H9 (cell line): ENCODE measurements around the gene RXFP1. TPM values are rescaled to one million over a fixed set of nuclear protein-coding genes. Genes with fewer than 3 reads are reported as not detected.

Experiments used
- DNase-seq: peaks from one replicate; pipeline ENCODE4 v3.0.0-alpha.2; 2017
- H2AFZ ChIP-seq: one replicate; pipeline ENCODE4 v1.6.1; 2013; ENCODE audit warnings: mild to moderate bottlenecking, low read length, control low read depth, moderate library complexity
- H2AK5ac ChIP-seq: 2 replicates; pipeline ENCODE4 v1.6.1; 2013; ENCODE audit warnings: low read length, control low read depth, mixed read lengths; ENCODE audit not compliant: insufficient read length
- H2BK120ac ChIP-seq: one replicate; pipeline ENCODE4 v1.6.1; 2013; ENCODE audit warnings: low read depth, mild to moderate bottlenecking, low read length, control low read depth, inconsistent platforms; ENCODE audit not compliant: poor library complexity, severe bottlenecking
- H2BK12ac ChIP-seq: 2 replicates; pipeline ENCODE4 v1.6.1; 2013; ENCODE audit warnings: low read length, control low read depth, mixed read lengths, low read depth; ENCODE audit not compliant: insufficient read length
- H2BK15ac ChIP-seq: 2 replicates; pipeline ENCODE4 v1.6.1; 2013; ENCODE audit warnings: low read depth, low read length, control low read depth
- H2BK20ac ChIP-seq: one replicate; pipeline ENCODE4 v1.6.1; 2013; ENCODE audit warnings: low read depth, mild to moderate bottlenecking, low read length, control low read depth, inconsistent platforms; ENCODE audit not compliant: poor library complexity, severe bottlenecking
- H2BK5ac ChIP-seq: 2 replicates; pipeline ENCODE4 v1.6.1; 2013; ENCODE audit warnings: low read length, control low read depth, mixed read lengths; ENCODE audit not compliant: insufficient read length
- H3K14ac ChIP-seq: 2 replicates; pipeline ENCODE4 v1.6.1; 2013; ENCODE audit warnings: low read length, control low read depth; ENCODE audit not compliant: insufficient read depth
- H3K18ac ChIP-seq: 2 replicates; pipeline ENCODE4 v1.6.1; 2013; ENCODE audit warnings: low read depth, mild to moderate bottlenecking, mixed read lengths, low read length, control low read depth; ENCODE audit not compliant: insufficient read length
- H3K23ac ChIP-seq: 2 replicates; pipeline ENCODE4 v1.6.1; 2013; ENCODE audit warnings: low read length, control low read depth, mixed read lengths, low read depth; ENCODE audit not compliant: insufficient read length
- H3K23me2 ChIP-seq: 2 replicates; pipeline ENCODE4 v1.6.1; 2013; ENCODE audit warnings: low read depth, mild to moderate bottlenecking, mixed read lengths, low read length, control low read depth; ENCODE audit not compliant: insufficient read length, poor library complexity, severe bottlenecking
- H3K27ac ChIP-seq: 2 replicates; pipeline ENCODE4 v1.5.1; 2013; ENCODE audit warnings: low read length, control low read depth, mixed read lengths, low read depth; ENCODE audit not compliant: insufficient read length
- H3K27me3 ChIP-seq: 2 replicates; pipeline ENCODE4 v1.6.1; 2013; ENCODE audit warnings: low read length, control low read depth, inconsistent platforms; ENCODE audit not compliant: insufficient read depth
- H3K4ac ChIP-seq: 2 replicates; pipeline ENCODE4 v1.6.1; 2013; ENCODE audit warnings: low read depth, mild to moderate bottlenecking, control low read depth, inconsistent platforms, low read length, moderate library complexity
- H3K4me1 ChIP-seq: 2 replicates; pipeline ENCODE4 v1.6.1; 2013; ENCODE audit warnings: low read length, control low read depth, inconsistent platforms; ENCODE audit not compliant: insufficient read depth
- H3K4me2 ChIP-seq: 2 replicates; pipeline ENCODE4 v1.6.1; 2013; ENCODE audit warnings: low read length, control low read depth, mixed read lengths; ENCODE audit not compliant: insufficient read length, insufficient read depth
- H3K56ac ChIP-seq: 2 replicates; pipeline ENCODE4 v1.6.1; 2013; ENCODE audit warnings: low read depth, mild to moderate bottlenecking, mixed read lengths, low read length, control low read depth; ENCODE audit not compliant: insufficient read length
- H3K79me1 ChIP-seq: 2 replicates; pipeline ENCODE4 v1.6.1; 2013; ENCODE audit warnings: low read depth, mild to moderate bottlenecking, moderate library complexity, low read length, control low read depth, inconsistent platforms; ENCODE audit not compliant: insufficient read depth, poor library complexity, severe bottlenecking
- H3K79me2 ChIP-seq: 2 replicates; pipeline ENCODE4 v1.6.1; 2013; ENCODE audit warnings: low read length, control low read depth, inconsistent platforms; ENCODE audit not compliant: insufficient read depth
- H3K9ac ChIP-seq: 2 replicates; pipeline ENCODE4 v1.6.1; 2013; ENCODE audit warnings: low read length, control low read depth, mixed read lengths; ENCODE audit not compliant: insufficient read length; ENCODE audit errors: extremely low read depth
- H3K9me3 ChIP-seq: one replicate; pipeline ENCODE4 v1.6.1; 2013; ENCODE audit warnings: low read depth, low read length, inconsistent platforms; ENCODE audit not compliant: control insufficient read depth
- H3T11ph ChIP-seq: one replicate; pipeline ENCODE4 v1.6.1; 2013; ENCODE audit warnings: mild to moderate bottlenecking, low read length, control low read depth, inconsistent platforms
- H4K20me1 ChIP-seq: one replicate; pipeline ENCODE4 v1.6.1; 2013; ENCODE audit not compliant: control insufficient read depth, insufficient read length, insufficient read depth
- H4K5ac ChIP-seq: 2 replicates; pipeline ENCODE4 v1.6.1; 2013; ENCODE audit warnings: low read depth, mild to moderate bottlenecking, mixed read lengths, low read length, control low read depth; ENCODE audit not compliant: insufficient read length
- H4K8ac ChIP-seq: replicated peaks from 2 replicates; pipeline ENCODE4 v1.6.1; 2013; ENCODE audit warnings: low read length, control low read depth, mixed read lengths, low read depth; ENCODE audit not compliant: insufficient read length
- H4K91ac ChIP-seq: 2 replicates; pipeline ENCODE4 v1.6.1; 2013; ENCODE audit warnings: low read depth, mild to moderate bottlenecking, moderate library complexity, mixed read lengths, low read length, control low read depth; ENCODE audit not compliant: insufficient read length
- H3K27ac Mint-ChIP-seq, 3 experiments: 2 replicates in 2 of 3; 3 replicates in 1 of 3; pipeline ENCODE4 v1.8.0; 2020 to 2021; ENCODE audit warnings: mixed read lengths in 3 of 3, mild to moderate bottlenecking in 1 of 3, moderate library complexity in 1 of 3
- H3K27me3 Mint-ChIP-seq: 2 replicates; pipeline ENCODE4 v1.8.0; 2021; ENCODE audit warnings: low read depth, mild to moderate bottlenecking, moderate library complexity, mixed read lengths
- H3K36me3 Mint-ChIP-seq, 3 experiments: 2 replicates in 2 of 3; 3 replicates in 1 of 3; pipeline ENCODE4 v1.8.0; 2020 to 2021; ENCODE audit warnings: low read depth in 3 of 3, mixed read lengths in 3 of 3; ENCODE audit not compliant: insufficient read depth in 1 of 3
- H3K4me1 Mint-ChIP-seq, 2 experiments: 2 replicates each; pipeline ENCODE4 v1.8.0; 2020; ENCODE audit warnings: mixed read lengths in 2 of 2
- H3K4me3 Mint-ChIP-seq, 2 experiments: 2 replicates in 1 of 2; 3 replicates in 1 of 2; pipeline ENCODE4 v1.8.0; 2020 to 2021; ENCODE audit warnings: mild to moderate bottlenecking in 2 of 2, mixed read lengths in 2 of 2, moderate library complexity in 1 of 2
- H3K9me3 Mint-ChIP-seq, 2 experiments: 2 replicates in 1 of 2; 3 replicates in 1 of 2; pipeline ENCODE4 v1.8.0; 2020; ENCODE audit warnings: mild to moderate bottlenecking in 2 of 2, mixed read lengths in 2 of 2, moderate library complexity in 1 of 2
- WGBS: extraction: QIAGEN DNeasy Blood & Tissue Kit; methylation state at CpG from one replicate; pipeline ENCODE4 v1.1.7; 2013; ENCODE audit warnings: missing lambda C conversion rate, low lambda C conversion rate, mixed read lengths; ENCODE audit not compliant: insufficient read length; ENCODE audit errors: extremely low coverage; 5-methylcytosine and 5-hydroxymethylcytosine counted together
- total RNA-seq: library from RNA; stranded (reverse); gene quantifications from 2 replicates; pipeline ENCODE4 v1.2.1, GENCODE V29; 2021
- TF ChIP-seq, protein P1 (sequence below): fragments of 200-600 bp; sonication (generic); conservative IDR thresholded peaks from 3 replicates; pipeline ENCODE4 v1.8.0; 2021; ENCODE audit warnings: antibody characterized with exemption, mild to moderate bottlenecking

Gene RXFP1
- total RNA-seq, 1 experiment from 2014 or later, result 0.17 TPM

- Mint-ChIP-seq H3K27me3 (no peaks in the 10 kb centered on the region; the same call in 1 of the 2 replicates), H3K9me3 (peaks cover 0 to 3% of the 10 kb centered on the region in 2 experiments; a peak in 1 of 5 replicates), H3K4me3 (no peak overlapping the region), H3K36me3 (peaks cover 20 to 34% (median 26%) of the 10 kb centered on the region in 3 experiments), H3K27ac (no peak overlapping the region), H3K4me1 (peaks cover 11 to 15% of the 10 kb centered on the region in 2 experiments)
- H3K18ac ChIP-seq, result no peak overlapping the region
- no peak overlapping the region for H3K9ac ChIP-seq
- H3K14ac ChIP-seq, result no peak overlapping the region
- H2AK5ac ChIP-seq, result no peak overlapping the region
- H3K23ac ChIP-seq, result no peak overlapping the region
- no peak for DNase-seq
- no peak overlapping the region for H2BK120ac ChIP-seq
- no peak overlapping the region for H2BK5ac ChIP-seq
- no peak overlapping the region for H4K5ac ChIP-seq
- H2BK12ac ChIP-seq, result no peak overlapping the region
- H2BK15ac ChIP-seq, result no peak overlapping the region
- no peak overlapping the region for H4K8ac ChIP-seq
- H3T11ph ChIP-seq, result no peak overlapping the region
- no peak overlapping the region for H2BK20ac ChIP-seq
- no peak overlapping the region for H3K4ac ChIP-seq
- H3K27ac ChIP-seq, result no peak overlapping the region
- H3K79me2 ChIP-seq, result peaks cover 5% of the 10 kb centered on the region; the same call in 1 of the 2 replicates
- no peaks in the 10 kb centered on the region for H3K27me3 ChIP-seq
- H3K79me1 ChIP-seq, result peaks cover 3% of the 10 kb centered on the region
- TF ChIP-seq, protein P1, sequence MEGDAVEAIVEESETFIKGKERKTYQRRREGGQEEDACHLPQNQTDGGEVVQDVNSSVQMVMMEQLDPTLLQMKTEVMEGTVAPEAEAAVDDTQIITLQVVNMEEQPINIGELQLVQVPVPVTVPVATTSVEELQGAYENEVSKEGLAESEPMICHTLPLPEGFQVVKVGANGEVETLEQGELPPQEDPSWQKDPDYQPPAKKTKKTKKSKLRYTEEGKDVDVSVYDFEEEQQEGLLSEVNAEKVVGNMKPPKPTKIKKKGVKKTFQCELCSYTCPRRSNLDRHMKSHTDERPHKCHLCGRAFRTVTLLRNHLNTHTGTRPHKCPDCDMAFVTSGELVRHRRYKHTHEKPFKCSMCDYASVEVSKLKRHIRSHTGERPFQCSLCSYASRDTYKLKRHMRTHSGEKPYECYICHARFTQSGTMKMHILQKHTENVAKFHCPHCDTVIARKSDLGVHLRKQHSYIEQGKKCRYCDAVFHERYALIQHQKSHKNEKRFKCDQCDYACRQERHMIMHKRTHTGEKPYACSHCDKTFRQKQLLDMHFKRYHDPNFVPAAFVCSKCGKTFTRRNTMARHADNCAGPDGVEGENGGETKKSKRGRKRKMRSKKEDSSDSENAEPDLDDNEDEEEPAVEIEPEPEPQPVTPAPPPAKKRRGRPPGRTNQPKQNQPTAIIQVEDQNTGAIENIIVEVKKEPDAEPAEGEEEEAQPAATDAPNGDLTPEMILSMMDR, result no peak
- H3K4me1 ChIP-seq, result no peaks in the 10 kb centered on the region
- H3K23me2 ChIP-seq, result peaks cover 13% of the 10 kb centered on the region
- no peak overlapping the region for H4K91ac ChIP-seq
- no peaks in the 10 kb centered on the region for H4K20me1 ChIP-seq
- no peak overlapping the region for H3K4me2 ChIP-seq
- no peaks in the 10 kb centered on the region for H3K9me3 ChIP-seq
- no peak overlapping the region for H3K56ac ChIP-seq
- H2AFZ ChIP-seq, result no peak overlapping the region
- no CpG with 5 or more reads among the region's 7 CpGs for WGBS
Observed at GRCh38 chr4:158669310-158669709, 147.6 kb downstream of the RXFP1 start.
